Astrocyte of the spinal cord (primary cell): ENCODE results near the gene UQCC3.
"Not testable (repeated sequence)": the region's sequence is repeated elsewhere in the genome, so short reads cannot be mapped to it uniquely, and the experiment has no call there.

Experiments
- DNase-seq: peaks from one replicate; pipeline ENCODE4 v3.0.0; 2011; ENCODE audit warnings: low read depth, low spot score
- H3K4me3 ChIP-seq: 2 replicates; pipeline ENCODE4 v1.5.1; 2011; ENCODE audit warnings: low read depth, mild to moderate bottlenecking, low read length, moderate library complexity
- CTCF ChIP-seq: IDR thresholded peaks from 2 replicates; pipeline ENCODE4 v1.5.1; 2012; ENCODE audit warnings: low read depth, mild to moderate bottlenecking, low read length, inconsistent platforms
- in situ Hi-C: cut with HindIII; loops from 2 replicates; pipeline ENCODE4 v1.10.0; 2017; ENCODE audit warnings: low sequenced_read_pairs

Gene UQCC3

GRCh38 chr11:62687508-62688396, 16.3 kb downstream of the UQCC3 start:
- TF ChIP-seq CTCF, result no peak
- in situ Hi-C loops, result no loop called here
- no peak for DNase-seq
- H3K4me3 ChIP-seq, result no peak overlapping the region

GRCh38 chr11:62688491-62688890, 17.0 kb downstream of the UQCC3 start:
- no peak overlapping the region for H3K4me3 ChIP-seq
- in situ Hi-C loops, result no loop called here
- no peak for TF ChIP-seq CTCF
- DNase-seq, result no peak

DNA sequence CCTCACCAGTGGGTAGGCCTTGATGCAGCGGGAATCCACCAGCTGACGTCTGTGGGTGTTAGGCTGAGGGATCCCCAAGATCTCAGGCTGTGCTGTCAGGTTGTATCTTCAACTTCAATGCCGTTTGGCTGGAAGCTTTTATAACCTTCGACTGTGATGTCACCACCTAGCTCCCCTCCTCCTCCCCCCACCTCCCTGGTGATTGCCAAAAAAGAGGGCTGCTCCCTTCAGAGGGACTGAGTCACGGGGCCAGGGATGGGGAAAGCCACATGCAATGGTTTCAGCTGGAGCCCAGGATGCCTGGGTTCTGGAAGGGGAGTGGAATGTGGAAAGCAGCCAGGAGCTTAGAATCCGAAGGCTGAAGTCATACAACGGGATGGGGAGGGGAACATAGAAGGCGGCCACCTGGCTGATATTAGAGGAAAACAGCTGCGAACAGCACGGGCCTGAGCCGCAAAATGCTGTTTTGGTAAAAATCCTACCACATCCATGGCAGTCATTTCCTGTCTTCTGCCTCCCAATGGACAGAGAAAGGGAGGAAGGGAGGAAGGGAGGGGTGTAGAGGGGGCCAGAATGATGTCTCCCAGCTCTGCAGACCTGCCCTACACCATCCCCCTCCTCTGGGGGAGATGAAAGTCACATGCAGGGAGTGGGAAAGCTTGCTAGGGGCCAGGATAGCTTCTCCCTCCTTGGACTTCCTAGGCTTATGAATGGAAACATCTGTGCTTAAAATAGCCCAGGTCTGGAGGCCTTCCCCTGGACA, 18.1 kb downstream of the UQCC3 start, which contains the start of gene LRRN4CL:
Gene LRRN4CL (minus strand): TSS at position 110 of the 763 bp plus-strand sequence. CDS start 1,022 bp downstream, outside the sequence.
- DNase-seq, result peak; percentile 74
- in situ Hi-C loops, result no loop called here
- TF ChIP-seq CTCF, result no peak
- H3K4me3 ChIP-seq, result no peak within 1 kb of the TSS

- in situ Hi-C loops, DNase-seq, H3K4me3 ChIP-seq: not testable (repeated sequence)
Observed at GRCh38 chr11:62693624-62694023, 22.2 kb downstream of the UQCC3 start.

DNA sequence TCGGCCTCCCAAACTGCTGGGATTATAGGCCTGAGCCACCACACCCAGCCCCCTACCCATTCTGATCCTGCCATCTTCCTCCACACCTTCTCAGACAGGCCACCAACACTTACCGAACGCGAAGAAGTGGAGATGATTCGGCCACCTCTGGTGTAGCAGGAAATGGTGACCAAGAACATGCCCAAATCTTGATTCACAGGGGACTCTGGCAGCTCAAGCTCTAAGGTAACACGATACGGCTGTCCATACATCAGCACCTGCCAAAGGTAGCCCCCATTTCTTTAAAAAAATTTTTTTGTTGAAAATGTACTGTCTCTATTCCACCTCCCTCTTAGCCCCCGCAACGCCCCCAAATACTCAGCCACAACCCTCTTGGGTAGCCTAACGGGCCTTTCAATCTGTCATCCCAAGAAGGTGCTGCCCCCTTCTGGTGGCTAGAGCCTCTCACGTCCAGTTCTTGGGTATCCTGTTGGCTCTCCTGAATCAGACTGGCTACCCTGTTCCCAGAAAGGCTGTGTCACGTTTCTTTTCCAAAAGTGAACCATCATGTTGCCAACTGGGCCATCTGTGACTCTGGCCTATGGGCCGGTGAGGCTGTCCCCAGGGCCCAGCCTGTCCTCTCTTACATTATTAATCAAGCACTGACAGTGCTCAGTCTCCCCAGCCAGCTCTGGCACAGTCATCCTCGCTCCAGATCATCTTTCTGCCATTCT, 23.1 kb downstream of the UQCC3 start:
- in situ Hi-C loops, result no loop called here
- DNase-seq, result peak; percentile 73
- peak; percentile 85 for TF ChIP-seq CTCF
- H3K4me3 ChIP-seq, result no peak overlapping the region

- H3K4me3 ChIP-seq, result no peak overlapping the region
- TF ChIP-seq CTCF, result no peak
- in situ Hi-C loops, result no loop called here
- DNase-seq, result no peak
Observed at GRCh38 chr11:62702246-62702645, 30.8 kb downstream of the UQCC3 start.

- in situ Hi-C loops, DNase-seq, H3K4me3 ChIP-seq: not testable (repeated sequence)
Observed at GRCh38 chr11:62703921-62704320, 32.4 kb downstream of the UQCC3 start.
